ENCODE measurements around the gene MUSK. TPM values are rescaled to one million over a fixed set of nuclear protein-coding genes. Genes with fewer than 3 reads are reported as not detected.

The MUSK gene
- total RNA-seq, 1 experiment from 2014 or later: not detected

- POLR2A ChIA-PET: no interaction called here
- ATAC-seq: no peak
- intact Hi-C loops (cut with micrococcal nuclease; ENCODE audit: unreplicated experiment): no loop called here
- H3K9me3 ChIP-seq (ENCODE audit: control insufficient read depth, insufficient read depth, low read depth, low read length): no peaks in the 10 kb centered on the region
- H3K4me3 ChIP-seq (ENCODE audit: low read depth in 2 of 2, low read length in 2 of 2): no peak overlapping the region
- no peaks in the 10 kb centered on the region for H3K4me1 ChIP-seq (ENCODE audit: control insufficient read depth, insufficient read depth, low read length)
- CTCF ChIA-PET: no interaction called here
- in situ Hi-C loops (cut with HindIII; ENCODE audit: low pct_unique_long_range_greater_than_20kb, low sequenced_read_pairs): no loop called here
- H3K27me3 ChIP-seq (ENCODE audit: control insufficient read depth, insufficient read depth, low read length): no peaks in the 10 kb centered on the region
- H3K36me3 ChIP-seq (ENCODE audit: control insufficient read depth, insufficient read depth, low read length): no peaks in the 10 kb centered on the region
- H3K27ac ChIP-seq (ENCODE audit: low read length): no peak overlapping the region
- no peak for DNase-seq (ENCODE audit: low read depth, low spot score)
- BruUV-seq (replicated peaks): no TSS peak
- TF ChIP-seq, protein P1, sequence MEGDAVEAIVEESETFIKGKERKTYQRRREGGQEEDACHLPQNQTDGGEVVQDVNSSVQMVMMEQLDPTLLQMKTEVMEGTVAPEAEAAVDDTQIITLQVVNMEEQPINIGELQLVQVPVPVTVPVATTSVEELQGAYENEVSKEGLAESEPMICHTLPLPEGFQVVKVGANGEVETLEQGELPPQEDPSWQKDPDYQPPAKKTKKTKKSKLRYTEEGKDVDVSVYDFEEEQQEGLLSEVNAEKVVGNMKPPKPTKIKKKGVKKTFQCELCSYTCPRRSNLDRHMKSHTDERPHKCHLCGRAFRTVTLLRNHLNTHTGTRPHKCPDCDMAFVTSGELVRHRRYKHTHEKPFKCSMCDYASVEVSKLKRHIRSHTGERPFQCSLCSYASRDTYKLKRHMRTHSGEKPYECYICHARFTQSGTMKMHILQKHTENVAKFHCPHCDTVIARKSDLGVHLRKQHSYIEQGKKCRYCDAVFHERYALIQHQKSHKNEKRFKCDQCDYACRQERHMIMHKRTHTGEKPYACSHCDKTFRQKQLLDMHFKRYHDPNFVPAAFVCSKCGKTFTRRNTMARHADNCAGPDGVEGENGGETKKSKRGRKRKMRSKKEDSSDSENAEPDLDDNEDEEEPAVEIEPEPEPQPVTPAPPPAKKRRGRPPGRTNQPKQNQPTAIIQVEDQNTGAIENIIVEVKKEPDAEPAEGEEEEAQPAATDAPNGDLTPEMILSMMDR (IDR thresholded peaks at IDR 0.05): no peak
- TF ChIP-seq TCF7L2 (IDR thresholded peaks at IDR 0.05; ENCODE audit: low read depth, low read length): no peak
- TF ChIP-seq POLR2AphosphoS5 (IDR thresholded peaks at IDR 0.05; ENCODE audit: low read depth, low read length): no peak
- TF ChIP-seq SIN3A (IDR thresholded peaks at IDR 0.05; ENCODE audit: borderline replicate concordance, insufficient read depth, low read depth, low read length): no peak
- no peak for TF ChIP-seq REST (IDR thresholded peaks at IDR 0.05; ENCODE audit: insufficient read depth in 1 of 2, low read depth in 2 of 2, low read length in 1 of 2)
Measured at GRCh38 chr9:110830495-110830894, 161.9 kb downstream of the MUSK start.

DNA sequence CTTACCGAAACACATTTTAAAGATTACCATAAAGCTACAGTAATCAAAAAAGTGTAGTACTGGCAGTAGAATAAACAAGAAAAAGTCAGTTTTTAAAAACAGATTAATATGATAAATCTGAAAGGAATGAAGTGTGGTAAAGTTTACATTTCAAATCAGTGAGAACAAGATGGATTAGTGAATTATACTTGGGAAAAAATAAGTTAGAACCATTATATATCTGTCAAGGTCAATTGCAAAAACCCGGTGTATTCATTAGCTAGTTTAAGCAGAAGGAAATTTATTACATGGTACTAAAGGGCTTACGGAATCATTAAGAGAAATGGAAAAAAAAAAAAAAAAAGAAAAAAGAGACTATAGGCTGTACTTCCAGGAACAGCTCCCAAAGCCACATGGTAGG lies 164.3 kb downstream of the MUSK start:
- no peak for TF ChIP-seq TCF7L2 (IDR thresholded peaks at IDR 0.05; ENCODE audit: low read depth, low read length)
- TF ChIP-seq REST (IDR thresholded peaks at IDR 0.05; ENCODE audit: insufficient read depth in 1 of 2, low read depth in 2 of 2, low read length in 1 of 2): no peak
- TF ChIP-seq, protein P1 (IDR thresholded peaks at IDR 0.05): no peak
- TF ChIP-seq SIN3A (IDR thresholded peaks at IDR 0.05; ENCODE audit: borderline replicate concordance, insufficient read depth, low read depth, low read length): no peak
- no peak for TF ChIP-seq POLR2AphosphoS5 (IDR thresholded peaks at IDR 0.05; ENCODE audit: low read depth, low read length)
- Histone ChIP-seq H3K36me3 (ENCODE audit: control insufficient read depth, insufficient read depth, low read length) (no peaks in the 10 kb centered on the region), H3K9me3 (ENCODE audit: control insufficient read depth, insufficient read depth, low read depth, low read length) (no peaks in the 10 kb centered on the region), H3K27me3 (ENCODE audit: control insufficient read depth, insufficient read depth, low read length) (no peaks in the 10 kb centered on the region), H3K27ac (ENCODE audit: low read length) (no peak overlapping the region), H3K4me3 (ENCODE audit: low read depth in 2 of 2, low read length in 2 of 2) (no peak overlapping the region), H3K4me1 (ENCODE audit: control insufficient read depth, insufficient read depth, low read length) (no peaks in the 10 kb centered on the region)
- in situ Hi-C loops (cut with HindIII; ENCODE audit: low pct_unique_long_range_greater_than_20kb, low sequenced_read_pairs): no loop called here
- no TSS peak for BruUV-seq (replicated peaks)
- ChIA-PET CTCF (no interaction called here), POLR2A (no interaction called here)
- no peak for DNase-seq (ENCODE audit: low read depth, low spot score)
- ATAC-seq: no peak
- intact Hi-C loops (cut with micrococcal nuclease; ENCODE audit: unreplicated experiment): no loop called here

Data from Panc1 (cell line).